Epithelial cell of proximal tubule (primary cell): ENCODE measurements around the gene B3GNT9. TPM values are rescaled to one million over a fixed set of nuclear protein-coding genes. Genes with fewer than 3 reads are reported as not detected.
A peak's percentile ranks its signal among the peaks of the same experiment; 100 is the strongest.

Experiments
- DNase-seq: peaks from one replicate; pipeline ENCODE4 v3.0.0-alpha.2; 2011; ENCODE audit warnings: low read depth
- H3K4me3 ChIP-seq: 2 replicates; pipeline ENCODE4 v1.5.1; 2011; ENCODE audit warnings: low read depth, mild to moderate bottlenecking, low read length
- total RNA-seq: library from RNA; depleted of rRNA; stranded (reverse); fragments of >200 nt; gene quantifications from 2 replicates; pipeline ENCODE4 v1.2.3, GENCODE V29; 2015
- TF ChIP-seq, protein P1 (sequence below): conservative IDR thresholded peaks from 2 replicates; pipeline ENCODE4 v1.5.1; 2012; ENCODE audit warnings: low read depth, mild to moderate bottlenecking, low read length

The B3GNT9 gene
- total RNA-seq, 1 donor from 2014 or later: 1.0 TPM

DNA sequence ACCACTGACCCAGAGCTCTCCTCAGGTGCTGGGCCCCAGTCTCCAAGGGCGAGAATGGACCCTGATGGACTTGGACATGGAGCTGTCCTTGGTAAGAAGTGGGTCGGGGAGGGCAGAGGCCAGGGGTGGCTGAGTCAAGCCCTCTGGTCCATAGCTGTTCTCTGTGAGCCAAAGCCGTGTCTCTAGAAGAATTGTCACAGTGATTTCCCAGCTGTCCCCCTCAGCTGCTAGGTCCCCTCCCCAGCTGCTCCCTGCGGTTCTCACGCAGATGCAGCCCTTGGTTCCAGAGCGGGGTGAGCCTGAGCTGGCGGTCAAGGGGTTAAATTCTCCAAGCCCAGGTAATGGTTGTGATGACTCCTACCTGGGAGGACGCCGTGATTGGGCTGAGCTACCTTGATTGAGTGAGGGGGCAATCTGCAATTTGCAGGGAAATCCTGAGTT lies 18.2 kb upstream of the B3GNT9 start:
- no peak for DNase-seq
- H3K4me3 ChIP-seq: no peak overlapping the region
- TF ChIP-seq, protein P1, sequence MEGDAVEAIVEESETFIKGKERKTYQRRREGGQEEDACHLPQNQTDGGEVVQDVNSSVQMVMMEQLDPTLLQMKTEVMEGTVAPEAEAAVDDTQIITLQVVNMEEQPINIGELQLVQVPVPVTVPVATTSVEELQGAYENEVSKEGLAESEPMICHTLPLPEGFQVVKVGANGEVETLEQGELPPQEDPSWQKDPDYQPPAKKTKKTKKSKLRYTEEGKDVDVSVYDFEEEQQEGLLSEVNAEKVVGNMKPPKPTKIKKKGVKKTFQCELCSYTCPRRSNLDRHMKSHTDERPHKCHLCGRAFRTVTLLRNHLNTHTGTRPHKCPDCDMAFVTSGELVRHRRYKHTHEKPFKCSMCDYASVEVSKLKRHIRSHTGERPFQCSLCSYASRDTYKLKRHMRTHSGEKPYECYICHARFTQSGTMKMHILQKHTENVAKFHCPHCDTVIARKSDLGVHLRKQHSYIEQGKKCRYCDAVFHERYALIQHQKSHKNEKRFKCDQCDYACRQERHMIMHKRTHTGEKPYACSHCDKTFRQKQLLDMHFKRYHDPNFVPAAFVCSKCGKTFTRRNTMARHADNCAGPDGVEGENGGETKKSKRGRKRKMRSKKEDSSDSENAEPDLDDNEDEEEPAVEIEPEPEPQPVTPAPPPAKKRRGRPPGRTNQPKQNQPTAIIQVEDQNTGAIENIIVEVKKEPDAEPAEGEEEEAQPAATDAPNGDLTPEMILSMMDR: no peak

DNA sequence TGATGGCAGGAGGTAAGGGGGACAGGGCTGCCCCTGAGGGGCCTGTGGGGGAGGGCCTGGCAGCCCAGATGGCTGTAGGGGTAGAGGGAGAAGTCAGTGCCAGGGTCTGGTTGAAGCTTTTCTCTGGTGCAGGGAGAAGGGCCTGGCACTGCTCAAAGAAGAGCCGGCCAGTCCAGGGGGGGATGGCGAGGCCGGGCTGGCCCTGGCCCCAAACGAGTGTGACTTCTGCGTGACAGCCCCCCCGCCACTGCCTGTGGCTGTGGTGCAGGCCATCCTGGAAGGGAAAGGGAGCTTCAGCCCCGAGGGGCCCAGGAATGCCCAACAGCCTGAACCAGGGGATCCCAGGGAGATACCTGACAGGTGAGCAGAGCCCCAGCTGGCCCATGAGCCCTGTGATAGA lies 16.8 kb upstream of the B3GNT9 start:
- TF ChIP-seq, protein P1: no peak
- H3K4me3 ChIP-seq: no peak overlapping the region
- DNase-seq: no peak

DNA sequence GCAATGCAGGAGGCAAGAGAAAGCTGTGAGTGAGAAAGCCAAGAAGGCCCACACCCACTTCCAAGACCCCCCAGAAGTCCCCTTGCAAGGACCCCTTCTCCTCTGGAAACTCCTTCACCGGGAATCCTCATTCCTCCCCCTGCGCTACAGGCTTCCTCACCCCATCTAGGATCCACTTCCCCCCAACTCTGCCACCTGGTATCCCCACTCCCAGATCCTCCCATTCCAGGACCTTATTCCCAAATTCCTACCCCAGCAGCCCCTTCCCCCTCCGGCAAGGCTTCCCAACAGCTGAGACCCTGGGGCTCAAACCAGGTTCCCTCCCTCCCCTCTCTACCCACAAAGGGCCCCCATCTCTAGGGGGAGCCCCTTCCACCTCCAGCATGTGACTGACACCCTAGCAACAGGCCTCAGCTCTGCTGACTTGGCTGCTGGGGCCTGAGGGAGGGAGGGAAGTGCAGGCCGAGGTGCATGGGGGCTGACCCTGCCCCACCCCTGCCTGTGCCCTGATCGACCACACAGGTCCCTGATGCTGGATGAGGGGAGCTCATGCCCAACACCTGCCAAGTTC lies 15.9 kb upstream of the B3GNT9 start:
- TF ChIP-seq, protein P1: no peak
- H3K4me3 ChIP-seq: no peak overlapping the region
- DNase-seq: no peak

DNA sequence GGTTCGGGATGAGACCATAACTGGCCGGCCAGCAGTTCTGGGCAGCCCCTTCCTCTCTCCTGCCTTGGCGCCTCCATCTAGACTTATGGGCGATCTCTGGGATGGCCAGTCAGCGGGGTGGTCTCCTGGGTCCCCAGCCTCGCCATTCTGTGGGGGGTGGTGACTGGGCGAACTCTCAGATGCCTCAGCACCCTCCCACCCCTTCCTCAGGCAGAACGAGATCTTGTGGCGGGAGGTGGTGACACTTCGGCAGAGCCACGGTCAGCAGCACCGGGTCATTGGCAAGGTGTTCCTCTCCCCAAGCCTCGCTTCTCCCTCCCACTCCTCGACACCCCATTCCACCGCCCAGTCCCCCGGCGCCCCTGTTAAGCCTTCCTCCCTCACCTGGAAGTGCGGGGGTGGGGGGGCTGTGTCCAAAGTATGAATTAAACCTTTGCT lies 15.3 kb upstream of the B3GNT9 start:
- no peak for DNase-seq
- TF ChIP-seq, protein P1: no peak
- H3K4me3 ChIP-seq: no peak overlapping the region

DNA sequence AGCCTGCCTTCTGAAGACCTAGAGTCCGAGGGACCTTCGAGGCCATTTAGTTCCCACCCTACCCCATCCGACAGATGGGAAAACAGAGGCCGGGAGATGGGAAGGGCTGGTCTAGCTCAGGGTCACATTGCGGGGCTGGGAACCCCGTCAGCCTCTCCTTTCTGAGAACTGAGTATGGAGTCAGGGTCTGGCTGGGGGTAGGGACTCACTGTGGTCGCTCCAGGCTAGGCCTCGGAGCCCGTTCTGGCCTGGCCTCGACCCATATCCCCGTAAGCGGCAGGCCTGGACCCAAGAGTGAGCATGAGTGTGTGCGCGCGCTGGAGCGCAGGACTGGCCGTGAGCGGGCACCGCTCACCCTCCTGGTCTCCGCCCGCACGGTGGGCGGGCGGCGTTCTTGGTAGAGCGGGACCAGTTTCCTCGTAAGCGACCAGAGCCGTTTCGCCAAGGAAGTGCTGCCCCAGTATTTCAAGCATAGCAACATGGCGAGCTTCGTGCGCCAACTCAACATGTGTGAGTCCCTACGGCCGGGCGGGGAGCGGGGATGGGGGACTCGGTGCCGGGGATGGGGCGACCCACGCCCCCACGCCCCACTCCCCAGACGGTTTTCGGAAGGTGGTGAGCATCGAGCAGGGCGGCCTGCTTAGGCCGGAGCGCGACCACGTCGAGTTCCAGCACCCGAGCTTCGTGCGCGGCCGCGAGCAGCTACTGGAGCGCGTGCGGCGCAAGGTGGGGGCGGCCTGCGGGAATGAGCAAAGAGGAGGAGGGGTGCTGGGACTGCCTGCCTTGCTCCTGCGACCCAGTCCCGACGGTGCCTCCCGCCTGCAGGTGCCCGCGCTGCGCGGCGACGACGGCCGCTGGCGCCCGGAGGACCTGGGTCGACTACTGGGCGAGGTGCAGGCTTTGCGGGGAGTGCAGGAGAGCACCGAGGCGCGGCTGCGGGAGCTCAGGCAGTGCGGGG lies 14.6 kb upstream of the B3GNT9 start:
- TF ChIP-seq, protein P1: no peak
- peak overlapping the region; percentile 59 for H3K4me3 ChIP-seq
- no peak for DNase-seq

DNA sequence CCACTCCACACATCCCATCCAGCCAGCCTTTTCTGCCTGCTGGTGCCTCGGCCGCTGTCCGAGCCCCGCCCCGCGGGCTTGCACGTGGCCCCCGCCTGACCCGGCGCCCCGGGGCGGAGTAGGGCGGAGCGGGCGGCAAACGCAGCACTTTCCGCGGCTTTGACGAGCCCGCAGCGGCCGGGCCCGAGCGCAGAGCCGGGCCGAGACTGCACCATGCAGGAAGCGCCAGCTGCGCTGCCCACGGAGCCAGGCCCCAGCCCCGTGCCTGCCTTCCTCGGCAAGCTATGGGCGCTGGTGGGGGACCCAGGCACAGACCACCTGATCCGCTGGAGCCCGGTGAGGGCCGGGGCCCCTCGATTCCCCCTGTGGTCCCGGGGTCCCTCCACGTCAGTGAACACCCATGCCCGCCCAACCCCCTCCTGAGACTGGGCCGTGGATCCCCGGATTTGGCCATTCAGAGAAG lies 13.8 kb upstream of the B3GNT9 start, which contains the start of gene HSF4:
HSF4 (plus strand) TSS at position 147 of the 463 bp plus-strand sequence; CDS start at position 214, 67 bp downstream.
- TF ChIP-seq, protein P1: no peak
- H3K4me3 ChIP-seq: peak within 1 kb of the TSS; percentile 59

More for the DNA sequence above, 13.8 kb upstream of the B3GNT9 start, which contains the start of gene HSF4:
- no peak for DNase-seq
